Chondrocyte (in vitro differentiated cells): Measurements from ENCODE around the gene CHST2. TPM values are rescaled to one million over a fixed set of nuclear protein-coding genes. Genes with fewer than 3 reads are reported as not detected.

Experiments used
- DNase-seq: peaks from one replicate; pipeline ENCODE4 v3.0.0; 2021; ENCODE audit warnings: mixed read lengths, low spot score
- H3K27ac Mint-ChIP-seq: one replicate; pipeline ENCODE4 v1.8.0; 2021; ENCODE audit warnings: mild to moderate bottlenecking, moderate library complexity, mixed read lengths; ENCODE audit not compliant: unreplicated experiment
- H3K27me3 Mint-ChIP-seq: 2 replicates; pipeline ENCODE4 v1.8.0; 2021; ENCODE audit warnings: low read depth, mixed read lengths
- H3K36me3 Mint-ChIP-seq: 2 replicates; pipeline ENCODE4 v1.8.0; 2021; ENCODE audit warnings: low read depth, mixed read lengths
- H3K4me1 Mint-ChIP-seq: 2 replicates; pipeline ENCODE4 v1.8.0; 2021; ENCODE audit warnings: low read depth, mild to moderate bottlenecking, mixed read lengths
- H3K4me3 Mint-ChIP-seq: one replicate; pipeline ENCODE4 v1.8.0; 2021; ENCODE audit warnings: mild to moderate bottlenecking, moderate library complexity, mixed read lengths; ENCODE audit not compliant: unreplicated experiment
- H3K9me3 Mint-ChIP-seq: 2 replicates; pipeline ENCODE4 v1.8.0; 2021; ENCODE audit warnings: low read depth, mixed read lengths
- CTCF ChIP-seq: fragments of 200-600 bp; sonication (generic); IDR thresholded peaks from 2 replicates; pipeline ENCODE4 v1.5.0; 2021; ENCODE audit warnings: antibody characterized with exemption, mild to moderate bottlenecking, moderate library complexity
- total RNA-seq: library from RNA; stranded (reverse); gene quantifications from 3 replicates; pipeline ENCODE4 v1.2.1, GENCODE V29; 2021

Gene CHST2
- total RNA-seq, 1 donor from 2014 or later = 23.1 TPM

GRCh38 chr3:143084856-143085731 is 34.5 kb upstream of the CHST2 start:
- peak; percentile 40 for TF ChIP-seq CTCF
- H3K4me1 Mint-ChIP-seq = peaks cover 9% of the 10 kb centered on the region
- no peak overlapping the region for H3K4me3 Mint-ChIP-seq
- H3K27ac Mint-ChIP-seq = peak overlapping the region; percentile 84
- H3K27me3 Mint-ChIP-seq = no peaks in the 10 kb centered on the region
- H3K9me3 Mint-ChIP-seq = no peaks in the 10 kb centered on the region
- H3K36me3 Mint-ChIP-seq = no peaks in the 10 kb centered on the region
- DNase-seq = no peak

- no peak for DNase-seq
- no peak for TF ChIP-seq CTCF
- Mint-ChIP-seq H3K4me3 (no peak overlapping the region), H3K27me3 (no peaks in the 10 kb centered on the region), H3K4me1 (peaks cover 9% of the 10 kb centered on the region), H3K9me3 (no peaks in the 10 kb centered on the region), H3K27ac (no peak overlapping the region), H3K36me3 (no peaks in the 10 kb centered on the region)
These were observed 30.7 kb upstream of the CHST2 start for GRCh38 chr3:143088835-143089234.

GRCh38 chr3:143089965-143090364 is 29.6 kb upstream of the CHST2 start:
- no peak overlapping the region for H3K27ac Mint-ChIP-seq
- no peak for TF ChIP-seq CTCF
- no peaks in the 10 kb centered on the region for H3K9me3 Mint-ChIP-seq
- no peak overlapping the region for H3K4me3 Mint-ChIP-seq
- no peaks in the 10 kb centered on the region for H3K36me3 Mint-ChIP-seq
- DNase-seq = no peak
- H3K27me3 Mint-ChIP-seq = no peaks in the 10 kb centered on the region
- peaks cover 4% of the 10 kb centered on the region for H3K4me1 Mint-ChIP-seq

GRCh38 chr3:143090486-143090885 is 29.1 kb upstream of the CHST2 start:
- no peaks in the 10 kb centered on the region for H3K4me1 Mint-ChIP-seq
- no peaks in the 10 kb centered on the region for H3K36me3 Mint-ChIP-seq
- no peak for TF ChIP-seq CTCF
- H3K27ac Mint-ChIP-seq = no peak overlapping the region
- no peak overlapping the region for H3K4me3 Mint-ChIP-seq
- no peaks in the 10 kb centered on the region for H3K27me3 Mint-ChIP-seq
- no peak for DNase-seq
- H3K9me3 Mint-ChIP-seq = no peaks in the 10 kb centered on the region

GRCh38 chr3:143090976-143091837 is 28.4 kb upstream of the CHST2 start:
- Mint-ChIP-seq H3K36me3 (no peaks in the 10 kb centered on the region), H3K4me3 (no peak overlapping the region), H3K4me1 (no peaks in the 10 kb centered on the region), H3K27ac (no peak overlapping the region), H3K27me3 (no peaks in the 10 kb centered on the region), H3K9me3 (no peaks in the 10 kb centered on the region)
- TF ChIP-seq CTCF = no peak
- DNase-seq = no peak
